Hepatocyte (in vitro differentiated cells): Measurements from ENCODE around the gene DOCK2.

Experiments used
- EZH2phosphoT487 ChIP-seq: fragments of 200-600 bp; sonication (generic); IDR thresholded peaks from one replicate; pipeline ENCODE4 v1.6.1; 2018; ENCODE audit warnings: antibody characterized with exemption, mild to moderate bottlenecking, low read depth, moderate library complexity; ENCODE audit not compliant: unreplicated experiment, severe bottlenecking
- TF ChIP-seq, protein P1 (sequence below): fragments of 200-600 bp; sonication (generic); IDR thresholded peaks from 2 replicates; pipeline ENCODE4 v1.5.1; 2016; ENCODE audit warnings: antibody characterized with exemption, mild to moderate bottlenecking; ENCODE audit not compliant: poor library complexity

DNA sequence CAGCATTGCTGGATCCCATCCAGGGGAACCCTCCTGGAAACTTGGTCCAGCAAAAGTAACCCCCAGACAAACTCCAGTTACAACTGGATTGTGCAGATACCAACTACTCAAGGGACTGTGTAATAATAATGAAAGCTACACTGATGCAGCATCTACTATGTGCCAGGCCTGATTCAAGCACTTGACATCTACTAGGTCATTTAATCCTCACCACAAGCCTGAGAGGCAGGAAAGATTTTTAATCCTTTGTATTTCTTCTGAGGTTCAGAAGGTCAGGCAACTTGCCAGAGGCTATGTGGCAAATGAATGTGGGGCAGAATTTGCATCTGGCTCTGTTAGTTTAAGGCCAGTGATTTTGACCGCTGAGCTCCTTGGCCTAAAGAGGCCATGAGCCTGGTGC lies 439.1 kb downstream of the DOCK2 start:
- TF ChIP-seq, protein P1, sequence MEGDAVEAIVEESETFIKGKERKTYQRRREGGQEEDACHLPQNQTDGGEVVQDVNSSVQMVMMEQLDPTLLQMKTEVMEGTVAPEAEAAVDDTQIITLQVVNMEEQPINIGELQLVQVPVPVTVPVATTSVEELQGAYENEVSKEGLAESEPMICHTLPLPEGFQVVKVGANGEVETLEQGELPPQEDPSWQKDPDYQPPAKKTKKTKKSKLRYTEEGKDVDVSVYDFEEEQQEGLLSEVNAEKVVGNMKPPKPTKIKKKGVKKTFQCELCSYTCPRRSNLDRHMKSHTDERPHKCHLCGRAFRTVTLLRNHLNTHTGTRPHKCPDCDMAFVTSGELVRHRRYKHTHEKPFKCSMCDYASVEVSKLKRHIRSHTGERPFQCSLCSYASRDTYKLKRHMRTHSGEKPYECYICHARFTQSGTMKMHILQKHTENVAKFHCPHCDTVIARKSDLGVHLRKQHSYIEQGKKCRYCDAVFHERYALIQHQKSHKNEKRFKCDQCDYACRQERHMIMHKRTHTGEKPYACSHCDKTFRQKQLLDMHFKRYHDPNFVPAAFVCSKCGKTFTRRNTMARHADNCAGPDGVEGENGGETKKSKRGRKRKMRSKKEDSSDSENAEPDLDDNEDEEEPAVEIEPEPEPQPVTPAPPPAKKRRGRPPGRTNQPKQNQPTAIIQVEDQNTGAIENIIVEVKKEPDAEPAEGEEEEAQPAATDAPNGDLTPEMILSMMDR = no peak
- TF ChIP-seq EZH2phosphoT487 = no peak
